BLaER1 (cell line): ENCODE measurements around the gene BRD1.
A peak's percentile ranks its signal among the peaks of the same experiment; 100 is the strongest.

ENCODE experiments used
- H3K27ac ChIP-seq: shearing (Covaris generic); formaldehyde crosslinking; 2 replicates; pipeline ENCODE4 v1.8.1; 2022
- H3K27me3 ChIP-seq: shearing (Covaris generic); formaldehyde crosslinking; 2 replicates; pipeline ENCODE4 v1.8.1; 2022
- H3K36me3 ChIP-seq: shearing (Covaris generic); formaldehyde crosslinking; 2 replicates; pipeline ENCODE4 v1.8.1; 2022
- H3K4me1 ChIP-seq: shearing (Covaris generic); formaldehyde crosslinking; 2 replicates; pipeline ENCODE4 v1.8.1; 2022
- H3K4me2 ChIP-seq: shearing (Covaris generic); formaldehyde crosslinking; 2 replicates; pipeline ENCODE4 v1.8.1; 2022
- H3K4me3 ChIP-seq: shearing (Covaris generic); formaldehyde crosslinking; 2 replicates; pipeline ENCODE4 v1.8.1; 2022
- H3K9ac ChIP-seq: shearing (Covaris generic); formaldehyde crosslinking; 2 replicates; pipeline ENCODE4 v1.8.1; 2022
- H3K9me3 ChIP-seq: shearing (Covaris generic); formaldehyde crosslinking; 2 replicates; pipeline ENCODE4 v1.8.1; 2022
- H4K20me1 ChIP-seq: shearing (Covaris generic); formaldehyde crosslinking; 2 replicates; pipeline ENCODE4 v1.8.1; 2022
- Cebpa-rat ChIP-seq: shearing (Covaris generic); IDR thresholded peaks from 2 replicates; pipeline ENCODE4 v1.8.1; 2022

BRD1 gene

GRCh38 chr22:49803737-49804375 lies 23.8 kb downstream of the BRD1 start:
- H3K9ac ChIP-seq: peak overlapping the region; percentile 40; the same call in 1 of the 2 replicates
- peaks cover 55% of the 10 kb centered on the region for H3K4me1 ChIP-seq
- H3K4me2 ChIP-seq: peak overlapping the region; percentile 51
- peaks cover 99% of the 10 kb centered on the region for H3K36me3 ChIP-seq
- H3K9me3 ChIP-seq: 0 out of 2 replicates have a peak, but pooled peaks cover 11% of the 10 kb centered on the region
- no peaks in the 10 kb centered on the region for H3K27me3 ChIP-seq
- no peak for TF ChIP-seq Cebpa-rat
- H4K20me1 ChIP-seq: peaks cover 100% of the 10 kb centered on the region
- peak overlapping the region; percentile 38; the same call in 1 of the 2 replicates for H3K27ac ChIP-seq
- no peak overlapping the region for H3K4me3 ChIP-seq

- H3K27ac ChIP-seq: 0 out of 2 replicates have a peak overlapping the region, but pooled peaks have one; percentile 63
- peaks cover 48% of the 10 kb centered on the region for H3K4me1 ChIP-seq
- peaks cover 100% of the 10 kb centered on the region for H4K20me1 ChIP-seq
- H3K27me3 ChIP-seq: no peaks in the 10 kb centered on the region
- H3K9me3 ChIP-seq: 0 out of 2 replicates have a peak, but pooled peaks cover 8% of the 10 kb centered on the region
- peaks cover 99% of the 10 kb centered on the region for H3K36me3 ChIP-seq
- H3K4me3 ChIP-seq: no peak overlapping the region
- peak overlapping the region; percentile 51 for H3K4me2 ChIP-seq
- TF ChIP-seq Cebpa-rat: no peak
- no peak overlapping the region; the same call in 1 of the 2 replicates for H3K9ac ChIP-seq
Observed at GRCh38 chr22:49803134-49803533, 24.5 kb downstream of the BRD1 start.

GRCh38 chr22:49801391-49802060 lies 26.1 kb downstream of the BRD1 start:
- Histone ChIP-seq H3K36me3 (peaks cover 99% of the 10 kb centered on the region), H3K27me3 (no peaks in the 10 kb centered on the region), H3K4me2 (no peak overlapping the region), H3K4me1 (peaks cover 40% of the 10 kb centered on the region), H3K9me3 (no peaks in the 10 kb centered on the region), H3K4me3 (no peak overlapping the region), H4K20me1 (peaks cover 100% of the 10 kb centered on the region), H3K27ac (peak overlapping the region; percentile 4; the same call in 1 of the 2 replicates), H3K9ac (0 out of 2 replicates have a peak overlapping the region, but pooled peaks have one; percentile 34)
- TF ChIP-seq Cebpa-rat: no peak

DNA sequence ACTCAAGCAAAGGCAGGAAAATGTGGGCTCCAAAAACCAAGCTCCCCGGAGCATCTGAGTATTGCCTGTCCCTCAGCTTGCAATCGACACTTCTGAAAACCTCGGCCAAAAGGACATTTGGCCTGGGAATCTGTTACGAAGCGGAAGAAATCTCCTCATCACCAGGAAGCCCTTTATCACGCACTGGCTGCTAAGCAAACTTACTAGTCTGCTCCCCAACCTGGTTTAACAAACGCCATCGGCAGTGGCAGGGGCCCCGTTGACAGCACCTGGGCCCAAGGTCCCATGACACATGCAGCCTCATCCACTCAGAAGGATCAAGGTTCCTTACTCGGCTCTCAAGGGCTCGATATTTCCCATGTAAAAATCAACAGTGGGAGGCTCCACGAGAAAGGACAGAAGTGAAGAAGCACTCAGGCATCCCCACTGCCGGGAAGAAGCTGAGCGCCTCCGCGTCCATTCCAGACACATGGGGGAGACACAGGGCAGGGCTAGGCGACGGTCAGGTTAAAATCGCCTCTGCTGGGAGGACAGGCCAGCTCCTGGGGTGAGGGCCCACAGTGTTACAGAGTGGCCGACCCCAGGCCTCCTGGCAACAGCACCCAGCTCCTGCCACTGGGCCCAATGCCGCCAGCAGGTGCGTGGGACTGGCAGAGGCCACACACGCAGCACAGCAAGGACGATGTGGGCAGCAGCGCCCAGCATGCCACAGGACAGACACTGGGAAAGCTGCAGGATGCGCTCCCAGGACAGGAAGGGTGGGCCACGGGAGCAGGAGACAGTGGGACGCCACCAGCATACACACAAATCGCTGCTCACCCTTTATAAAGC lies 27.1 kb downstream of the BRD1 start:
- TF ChIP-seq Cebpa-rat: no peak
- Histone ChIP-seq H3K36me3 (peaks cover 99% of the 10 kb centered on the region), H4K20me1 (peaks cover 100% of the 10 kb centered on the region)

DNA sequence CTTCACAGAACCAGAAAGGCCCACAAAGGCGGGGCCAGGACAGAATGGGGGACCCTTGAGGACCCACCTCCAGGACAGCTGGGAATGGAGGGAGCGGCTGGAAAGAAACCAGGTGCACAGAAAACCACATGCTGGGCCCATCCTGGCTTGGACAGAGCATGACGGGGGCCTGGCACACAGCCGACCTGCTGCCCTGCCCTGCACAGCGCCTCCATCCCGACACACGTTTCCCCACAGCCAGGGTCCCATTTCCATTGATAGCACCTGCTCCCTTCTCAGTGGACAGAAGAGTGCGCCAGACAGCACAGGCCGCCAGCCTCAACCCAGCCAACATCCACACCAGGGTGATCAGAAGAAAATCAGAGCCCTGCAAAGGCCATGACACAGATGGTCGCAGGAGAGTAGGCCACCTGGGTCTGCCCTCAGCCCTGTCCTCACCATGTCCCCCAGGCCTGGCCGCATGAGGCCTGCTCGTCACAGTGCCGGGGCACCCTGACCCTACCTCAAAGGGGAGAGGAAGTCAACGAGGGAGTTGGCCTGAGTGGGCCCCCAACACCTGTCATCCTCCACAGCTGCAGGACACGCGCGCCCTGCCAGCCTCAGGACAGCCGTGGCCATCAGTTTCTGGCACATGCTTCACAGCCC lies 28.1 kb downstream of the BRD1 start:
- H3K9ac ChIP-seq: no peak overlapping the region
- peaks cover 99% of the 10 kb centered on the region for H3K36me3 ChIP-seq
- no peak overlapping the region for H3K4me2 ChIP-seq
- H3K4me3 ChIP-seq: no peak overlapping the region
- no peaks in the 10 kb centered on the region for H3K9me3 ChIP-seq
- H3K27ac ChIP-seq: peak overlapping the region; percentile 5; the same call in 1 of the 2 replicates
- H3K27me3 ChIP-seq: no peaks in the 10 kb centered on the region
- H3K4me1 ChIP-seq: peaks cover 20% of the 10 kb centered on the region
- H4K20me1 ChIP-seq: peaks cover 100% of the 10 kb centered on the region
- TF ChIP-seq Cebpa-rat: no peak

More for the DNA sequence above, 27.1 kb downstream of the BRD1 start:
- Histone ChIP-seq H3K4me3 (no peak overlapping the region), H3K4me2 (no peak overlapping the region), H3K9ac (peak overlapping the region; percentile 34; the same call in 1 of the 2 replicates), H3K4me1 (peaks cover 31% of the 10 kb centered on the region), H3K27ac (no peak overlapping the region), H3K27me3 (no peaks in the 10 kb centered on the region), H3K9me3 (no peaks in the 10 kb centered on the region)

GRCh38 chr22:49798486-49799151 lies 29.1 kb downstream of the BRD1 start:
- no peak overlapping the region for H3K4me3 ChIP-seq
- no peak overlapping the region for H3K9ac ChIP-seq
- TF ChIP-seq Cebpa-rat: no peak
- H4K20me1 ChIP-seq: peaks cover 100% of the 10 kb centered on the region
- no peaks in the 10 kb centered on the region for H3K9me3 ChIP-seq
- peaks cover 11% of the 10 kb centered on the region for H3K4me1 ChIP-seq
- H3K36me3 ChIP-seq: peaks cover 99% of the 10 kb centered on the region
- no peak overlapping the region for H3K4me2 ChIP-seq
- no peaks in the 10 kb centered on the region for H3K27me3 ChIP-seq
- H3K27ac ChIP-seq: no peak overlapping the region

DNA sequence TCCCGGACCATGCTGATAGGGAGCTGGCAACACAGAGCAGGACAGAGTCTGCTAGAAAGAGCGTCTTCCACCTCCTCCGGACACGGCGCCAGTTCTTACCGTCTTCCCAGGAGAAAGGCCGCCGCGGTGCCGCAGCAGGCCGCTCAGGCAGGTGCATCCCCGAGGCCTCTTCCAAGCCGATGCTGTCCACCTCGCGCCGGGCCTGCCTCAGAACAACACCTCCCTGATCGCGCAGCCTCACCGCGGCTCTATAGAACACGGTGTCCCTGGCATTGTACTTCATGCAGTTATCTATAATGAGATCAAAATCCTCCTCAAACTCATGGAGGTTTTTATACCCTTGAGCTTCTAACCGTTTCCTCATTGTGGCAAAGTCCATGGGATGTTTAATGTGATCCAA lies 30.0 kb downstream of the BRD1 start:
- no peaks in the 10 kb centered on the region for H3K9me3 ChIP-seq
- peaks cover 99% of the 10 kb centered on the region for H3K36me3 ChIP-seq
- H3K27ac ChIP-seq: no peak overlapping the region
- H3K4me1 ChIP-seq: peaks cover 2% of the 10 kb centered on the region
- H4K20me1 ChIP-seq: peaks cover 100% of the 10 kb centered on the region
- no peak for TF ChIP-seq Cebpa-rat
- H3K9ac ChIP-seq: no peak overlapping the region
- H3K4me3 ChIP-seq: no peak overlapping the region
- H3K4me2 ChIP-seq: no peak overlapping the region
- H3K27me3 ChIP-seq: no peaks in the 10 kb centered on the region

DNA sequence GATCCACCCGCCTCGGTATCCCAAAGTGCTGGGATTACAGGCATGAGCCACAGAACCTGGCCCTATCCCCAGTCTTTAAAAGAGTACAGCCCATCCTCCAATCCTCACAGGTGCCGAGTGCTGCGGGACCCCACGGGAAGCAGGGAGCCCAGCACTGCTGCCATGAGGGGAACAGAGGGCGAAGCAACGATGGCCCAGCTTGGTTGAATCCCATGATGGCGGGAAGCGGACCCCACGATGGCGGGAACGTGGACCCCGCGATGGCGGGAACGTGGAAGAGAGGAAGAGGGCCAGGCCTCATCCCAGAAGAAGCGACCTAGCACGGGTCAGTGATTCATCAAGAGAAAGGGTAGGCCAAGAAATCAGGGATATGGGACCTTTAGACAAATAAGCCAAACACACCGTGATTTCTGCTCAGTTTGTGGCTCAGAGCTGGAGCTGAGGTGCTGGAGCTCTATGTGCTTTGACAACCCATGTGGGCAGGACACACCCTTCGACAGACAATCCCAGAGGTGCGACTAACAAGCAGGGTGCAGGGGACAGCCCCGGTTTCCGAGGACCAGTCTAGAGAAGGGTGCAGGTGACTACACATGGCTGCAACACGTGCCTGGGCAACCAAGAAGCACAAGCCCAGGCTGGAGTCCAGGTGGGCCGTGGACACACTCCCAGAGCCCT lies 30.9 kb downstream of the BRD1 start:
- peaks cover 100% of the 10 kb centered on the region for H3K36me3 ChIP-seq
- 0 out of 2 replicates have a peak, but pooled peaks cover 6% of the 10 kb centered on the region for H3K4me1 ChIP-seq
- no peaks in the 10 kb centered on the region for H3K9me3 ChIP-seq
- peaks cover 100% of the 10 kb centered on the region for H4K20me1 ChIP-seq
- no peak overlapping the region for H3K4me3 ChIP-seq
- no peak for TF ChIP-seq Cebpa-rat
- no peak overlapping the region for H3K27ac ChIP-seq
- no peaks in the 10 kb centered on the region for H3K27me3 ChIP-seq
- H3K9ac ChIP-seq: no peak overlapping the region
- no peak overlapping the region for H3K4me2 ChIP-seq
